Activated CD8-positive, alpha-beta memory T cell treated with anti-CD3 and anti-CD28 coated beads, Interleukin-2, amount 50 U/mL, for 48 hours (primary cell): ENCODE data around the gene KSR2.

Source experiments
- DNase-seq: peaks from one replicate; pipeline ENCODE4 v3.0.0-alpha.2; 2020

KSR2 gene

DNA sequence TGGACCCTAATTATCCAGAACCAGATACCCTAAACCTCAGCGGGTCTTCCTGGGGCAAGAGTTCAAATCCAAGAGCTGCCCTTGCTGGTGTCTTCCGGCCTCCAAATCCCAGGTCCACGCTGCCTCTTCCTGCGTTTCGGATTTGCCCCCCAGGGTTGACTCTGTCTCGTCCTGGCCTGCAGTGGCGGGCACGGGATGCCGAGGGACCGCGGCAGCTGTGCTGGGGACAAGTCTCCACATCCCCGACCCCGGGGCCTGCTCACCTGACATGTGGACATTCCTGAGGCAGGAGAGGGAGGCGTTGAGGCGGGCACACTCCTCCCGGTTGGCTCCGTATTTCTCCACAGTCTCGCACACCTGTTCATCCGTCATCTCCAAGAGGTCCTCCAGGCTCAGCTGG is 113.6 kb downstream of the KSR2 start:
- no peak for DNase-seq

DNA sequence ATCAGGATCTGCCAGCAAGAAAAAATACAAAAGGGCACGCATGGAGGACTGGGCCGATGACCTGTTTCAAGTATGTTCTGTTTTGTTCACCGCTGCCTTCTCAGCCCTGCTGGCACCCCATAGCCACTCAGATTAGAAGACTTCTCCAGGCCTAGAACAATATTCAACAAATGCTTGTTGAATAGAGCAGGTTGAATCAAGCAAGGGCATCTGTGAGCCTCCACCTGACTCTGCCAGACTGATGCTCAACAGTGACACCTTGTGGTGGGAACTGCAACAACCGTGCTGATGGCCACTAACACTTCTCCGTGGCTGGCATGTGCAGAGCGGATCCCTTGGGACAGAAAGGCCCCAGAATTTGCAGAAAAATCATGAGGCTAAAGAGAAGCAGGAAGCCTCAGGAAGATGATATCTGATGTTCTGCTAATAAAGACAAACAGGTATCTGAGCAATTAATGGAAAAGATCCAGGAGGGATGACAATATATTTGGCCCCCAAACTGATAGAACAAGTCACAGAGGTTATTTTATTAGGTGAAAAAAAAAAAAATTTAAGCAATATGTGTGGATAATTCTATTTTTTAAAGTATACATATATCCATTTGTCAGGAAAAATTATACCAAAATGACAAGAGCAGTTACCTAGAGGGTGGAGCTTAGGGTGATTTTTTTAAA is 114.3 kb downstream of the KSR2 start:
- DNase-seq = peak; percentile 80

DNA sequence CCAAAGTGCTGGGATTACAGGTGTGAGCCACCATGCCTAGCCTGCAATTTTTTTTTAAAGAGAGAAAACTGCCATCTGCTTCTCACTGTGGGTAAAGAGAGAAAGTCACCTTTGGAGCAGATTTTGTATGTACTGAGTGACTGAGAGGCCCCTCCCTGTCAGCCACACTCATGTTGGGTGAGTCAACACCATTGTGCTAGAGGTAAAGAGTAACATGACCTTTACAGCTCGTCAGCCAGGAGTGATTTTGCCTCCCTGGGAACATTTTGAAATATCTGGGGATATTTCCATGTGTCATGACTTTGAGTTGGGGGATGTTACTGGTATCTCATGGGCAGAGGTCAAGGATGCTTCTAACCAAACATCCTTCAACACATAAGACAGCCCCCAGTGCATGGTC is 115.2 kb downstream of the KSR2 start:
- DNase-seq = no peak

DNA sequence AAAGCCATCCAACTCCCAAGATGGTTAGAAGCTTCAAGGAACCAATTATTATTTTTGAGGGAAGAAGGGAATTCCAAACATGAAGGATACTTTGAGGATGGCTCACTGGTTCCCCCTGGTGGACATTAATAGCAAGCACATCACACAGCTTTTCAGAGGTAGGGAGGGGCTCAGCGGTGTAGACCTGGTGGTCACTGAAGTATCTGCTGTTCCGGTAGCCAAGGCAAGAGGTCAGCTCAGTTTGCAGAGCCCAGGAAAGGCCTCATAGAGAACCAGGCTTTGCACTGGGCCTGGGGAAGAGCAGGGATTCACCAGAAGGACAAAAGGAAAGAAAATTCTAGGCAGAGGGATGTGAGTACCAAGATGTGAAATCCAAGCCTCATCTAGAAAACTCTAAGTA is 118.7 kb downstream of the KSR2 start:
- DNase-seq = no peak

GRCh38 chr12:117847371-117847770 is 121.4 kb downstream of the KSR2 start:
- no peak for DNase-seq

DNA sequence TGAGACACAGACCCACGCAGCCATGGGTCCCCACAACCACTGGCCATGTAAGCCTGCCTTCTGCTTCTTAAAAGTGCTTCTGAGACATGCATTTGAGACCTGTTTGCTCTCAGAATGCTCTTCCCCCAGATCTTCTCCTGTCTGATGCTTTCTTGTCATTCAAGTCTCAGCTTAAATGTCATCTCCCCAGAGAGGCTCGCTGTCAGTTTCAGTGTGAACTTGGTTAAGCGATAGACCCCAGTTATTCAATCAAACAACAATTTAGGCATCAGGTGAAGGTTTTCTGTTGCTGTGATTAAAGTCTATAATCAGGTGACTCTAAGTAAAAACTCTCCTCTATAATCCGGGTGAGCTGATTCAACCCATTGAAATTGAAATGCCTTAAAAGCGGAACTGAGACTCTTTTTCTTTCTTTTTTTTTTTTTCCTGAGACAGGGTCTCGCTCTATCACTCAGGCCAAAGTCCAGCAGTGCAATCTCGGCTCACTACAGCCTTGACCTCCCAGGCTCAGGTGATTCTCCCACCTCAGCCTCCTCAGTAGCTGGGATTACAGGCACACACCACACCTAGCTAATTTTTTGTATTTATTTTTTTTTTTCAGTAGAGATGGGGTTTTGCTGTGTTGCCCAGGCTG is 123.4 kb downstream of the KSR2 start:
- DNase-seq = no peak

- no peak for DNase-seq
Observed at GRCh38 chr12:117844114-117844830, 124.5 kb downstream of the KSR2 start.

GRCh38 chr12:117842630-117843029 is 126.2 kb downstream of the KSR2 start:
- no peak for DNase-seq

DNA sequence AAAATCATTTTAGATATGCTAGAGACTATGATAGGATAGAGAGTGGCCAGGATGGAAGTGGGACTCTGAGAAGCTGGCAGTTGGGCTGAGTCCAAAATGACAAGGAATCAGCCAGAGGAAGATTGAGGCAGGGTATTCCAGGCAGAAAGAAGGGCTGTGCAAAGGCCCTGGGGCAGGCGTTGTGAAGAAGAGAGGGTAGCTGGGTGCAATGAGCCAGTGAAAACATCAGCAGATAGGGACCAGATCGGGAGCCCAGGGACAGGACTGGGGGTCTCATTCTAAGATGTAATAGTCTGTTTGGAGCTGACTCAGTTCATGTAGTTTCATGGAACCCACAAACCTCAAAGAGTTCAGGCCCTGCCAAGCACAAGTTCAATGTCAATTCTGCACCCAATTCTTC is 126.6 kb downstream of the KSR2 start:
- DNase-seq = no peak

DNA sequence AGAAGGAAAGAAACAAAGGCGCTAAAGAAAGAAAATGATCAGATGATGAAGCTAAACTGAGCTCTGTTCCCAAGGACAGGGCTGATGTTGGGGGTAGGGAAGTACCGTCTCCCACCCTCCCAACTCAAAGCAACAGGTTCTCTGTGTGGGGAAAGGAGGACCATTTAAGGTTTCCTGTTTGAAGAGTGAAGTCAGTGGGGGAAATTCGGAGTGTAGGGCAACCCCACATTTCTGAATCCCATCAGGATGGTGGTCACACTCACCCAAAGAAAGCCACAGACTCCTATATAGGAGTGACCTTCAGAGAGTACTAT is 131.1 kb downstream of the KSR2 start:
- DNase-seq = no peak

DNA sequence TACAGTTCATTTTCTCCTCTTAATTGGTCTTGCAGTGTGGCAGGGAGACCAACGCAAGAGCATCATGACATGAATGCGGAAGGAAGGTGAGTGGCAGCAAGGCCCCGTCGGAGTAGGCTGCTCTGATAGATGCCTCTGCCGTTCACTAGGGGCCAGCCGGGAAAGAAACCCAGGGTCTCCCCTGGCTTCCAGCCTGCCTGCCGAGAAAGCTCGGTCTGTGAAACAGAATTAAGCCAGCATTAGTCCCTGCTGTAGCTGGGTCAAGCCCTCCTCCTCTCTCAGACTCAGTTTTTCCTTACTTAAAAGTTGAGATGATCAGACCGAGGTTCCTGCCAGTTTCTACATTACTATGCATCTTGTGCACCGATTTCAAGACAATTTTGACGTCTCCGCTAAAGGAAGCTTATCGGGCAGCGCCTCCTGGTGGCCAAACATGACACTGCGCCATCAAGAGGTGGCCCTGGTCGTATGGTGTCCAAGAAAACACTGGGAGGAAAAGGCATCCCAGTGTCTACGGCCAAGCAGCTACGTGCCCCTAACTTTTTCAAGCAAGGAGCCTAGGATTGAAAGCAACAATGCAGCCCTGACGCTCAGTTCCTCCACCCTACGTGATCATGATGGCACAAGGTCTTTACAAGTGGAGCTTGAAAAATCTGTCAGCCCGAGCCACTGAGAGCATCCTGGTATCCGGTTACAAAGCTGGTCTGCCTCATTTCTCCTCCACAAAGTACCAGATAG is 131.6 kb downstream of the KSR2 start:
- DNase-seq = peak; percentile 95

DNA sequence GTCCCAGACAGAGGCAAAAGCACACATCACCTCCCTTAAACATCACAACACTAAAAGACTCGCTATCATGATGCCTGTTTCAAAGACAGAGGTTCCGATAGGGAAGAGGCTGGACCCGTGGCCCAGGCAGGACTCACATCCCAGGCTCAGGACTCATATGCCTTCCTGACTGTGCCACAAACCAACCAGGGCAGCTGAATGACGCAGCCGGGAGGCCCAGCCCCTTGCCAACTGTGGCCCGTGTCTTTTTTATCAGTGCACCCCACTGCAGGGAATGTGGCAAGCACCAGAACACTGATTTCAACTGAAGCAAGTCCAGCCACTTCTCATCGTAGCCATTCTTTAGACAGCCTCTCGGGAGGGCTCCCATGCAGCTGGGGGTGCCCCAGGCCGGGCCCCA is 132.3 kb downstream of the KSR2 start:
- no peak for DNase-seq

GRCh38 chr12:117835156-117835555 is 133.6 kb downstream of the KSR2 start:
- no peak for DNase-seq

GRCh38 chr12:117832459-117833457 is 136.0 kb downstream of the KSR2 start:
- DNase-seq = no peak

GRCh38 chr12:117830471-117830870 is 138.3 kb downstream of the KSR2 start:
- DNase-seq = no peak

DNA sequence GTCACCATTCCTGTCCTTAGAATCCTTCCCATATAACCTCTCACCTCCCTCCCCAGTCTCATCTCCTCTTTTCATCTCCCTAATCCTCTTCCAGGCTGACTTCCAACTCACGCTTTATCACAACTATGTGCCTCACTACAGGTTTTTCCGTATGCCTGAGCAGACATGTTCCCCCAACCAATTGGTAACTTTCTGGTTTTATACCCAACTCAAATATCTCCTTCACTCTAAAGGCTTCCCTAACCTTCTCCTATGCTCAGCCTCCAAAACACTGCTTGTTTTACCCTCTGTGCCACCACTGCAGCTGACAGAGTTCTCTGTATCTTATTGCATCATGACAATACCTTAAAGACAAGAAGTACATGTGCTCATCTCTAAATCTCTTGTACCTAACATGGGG is 139.7 kb downstream of the KSR2 start:
- no peak for DNase-seq

DNA sequence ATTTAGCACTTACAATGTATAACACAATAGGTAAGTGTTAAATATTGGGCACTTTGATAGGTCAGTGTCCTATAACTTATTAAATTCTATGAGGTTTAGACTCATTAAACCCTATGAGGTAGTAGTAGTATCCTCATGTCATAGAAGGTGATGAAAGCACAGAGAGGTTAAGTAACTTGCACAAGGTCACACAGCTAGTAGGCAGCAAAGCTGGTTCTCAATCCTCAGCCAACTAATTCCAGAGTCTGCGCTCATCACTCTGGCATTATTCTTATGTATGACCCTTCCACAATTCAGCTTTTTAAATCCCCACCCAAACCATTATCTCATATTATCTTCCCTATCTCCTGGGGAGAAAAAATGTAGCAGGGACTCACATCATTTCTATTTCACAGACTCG is 141.1 kb downstream of the KSR2 start:
- no peak for DNase-seq

- no peak for DNase-seq
Observed at GRCh38 chr12:117825827-117826226, 143.0 kb downstream of the KSR2 start.

- DNase-seq = no peak
Observed at GRCh38 chr12:117821480-117822175, 147.2 kb downstream of the KSR2 start.

DNA sequence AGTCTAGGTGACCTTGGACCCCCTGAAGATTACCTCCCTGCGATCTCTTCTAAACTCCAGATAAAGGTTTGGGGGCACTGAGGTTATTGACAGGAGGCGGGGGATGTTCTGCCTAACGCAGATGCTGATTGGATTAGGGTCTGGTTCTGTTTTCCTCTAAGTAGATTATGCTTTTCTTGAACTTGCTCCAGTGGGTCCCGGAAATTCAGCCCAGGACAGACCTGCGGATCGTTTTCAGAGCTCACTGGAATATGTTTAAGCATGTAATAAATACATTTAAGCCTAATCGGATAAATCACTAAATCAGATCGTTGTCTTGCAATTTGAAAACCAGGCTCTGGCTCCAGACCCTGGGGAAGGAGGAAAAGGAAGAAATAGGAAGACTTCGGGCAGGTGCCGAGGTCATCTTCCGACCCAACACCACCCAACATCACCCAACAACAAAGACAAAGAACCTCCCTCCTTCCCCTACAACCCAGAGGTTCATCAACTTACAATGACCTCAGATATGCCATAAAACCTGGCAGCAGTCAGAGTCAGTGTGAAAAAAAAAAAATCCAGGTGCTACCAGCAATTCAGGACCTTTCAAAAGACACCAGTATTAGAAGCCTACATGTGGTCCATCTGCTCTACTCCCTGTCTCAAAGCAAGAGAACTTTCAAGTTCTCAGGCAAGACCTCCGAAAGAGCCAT is 148.4 kb downstream of the KSR2 start:
- DNase-seq = no peak

DNA sequence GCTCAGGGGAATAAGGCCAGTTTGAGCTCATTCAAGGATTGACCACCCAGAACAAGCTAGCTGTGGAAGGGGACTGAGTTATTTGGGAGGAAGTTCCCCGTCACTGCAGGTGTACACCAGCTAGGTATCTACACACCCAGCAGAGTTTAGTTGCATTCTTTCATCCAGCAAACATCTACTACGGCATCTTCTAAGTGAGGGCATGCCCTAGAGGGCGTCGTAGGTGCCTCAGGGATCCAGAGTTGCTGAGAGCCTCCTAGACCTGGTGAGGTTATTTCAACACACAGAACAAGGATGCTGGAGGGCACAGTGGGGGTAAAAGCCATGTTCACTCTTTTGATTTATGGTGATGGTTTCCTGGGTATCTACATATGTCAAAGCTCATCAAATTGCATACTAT is 149.6 kb downstream of the KSR2 start:
- no peak for DNase-seq
